H9 (cell line): ENCODE measurements around the gene TMEM63A. TPM values are rescaled to one million over a fixed set of nuclear protein-coding genes. Genes with fewer than 3 reads are reported as not detected.

Experiments
- DNase-seq: peaks from one replicate; pipeline ENCODE4 v3.0.0-alpha.2; 2017
- H2AFZ ChIP-seq: one replicate; pipeline ENCODE4 v1.6.1; 2013; ENCODE audit warnings: mild to moderate bottlenecking, low read length, control low read depth, moderate library complexity
- H2AK5ac ChIP-seq: 2 replicates; pipeline ENCODE4 v1.6.1; 2013; ENCODE audit warnings: low read length, control low read depth, mixed read lengths; ENCODE audit not compliant: insufficient read length
- H2BK120ac ChIP-seq: one replicate; pipeline ENCODE4 v1.6.1; 2013; ENCODE audit warnings: low read depth, mild to moderate bottlenecking, low read length, control low read depth, inconsistent platforms; ENCODE audit not compliant: poor library complexity, severe bottlenecking
- H2BK12ac ChIP-seq: 2 replicates; pipeline ENCODE4 v1.6.1; 2013; ENCODE audit warnings: low read length, control low read depth, mixed read lengths, low read depth; ENCODE audit not compliant: insufficient read length
- H2BK15ac ChIP-seq: 2 replicates; pipeline ENCODE4 v1.6.1; 2013; ENCODE audit warnings: low read depth, low read length, control low read depth
- H2BK20ac ChIP-seq: one replicate; pipeline ENCODE4 v1.6.1; 2013; ENCODE audit warnings: low read depth, mild to moderate bottlenecking, low read length, control low read depth, inconsistent platforms; ENCODE audit not compliant: poor library complexity, severe bottlenecking
- H2BK5ac ChIP-seq: 2 replicates; pipeline ENCODE4 v1.6.1; 2013; ENCODE audit warnings: low read length, control low read depth, mixed read lengths; ENCODE audit not compliant: insufficient read length
- H3K14ac ChIP-seq: 2 replicates; pipeline ENCODE4 v1.6.1; 2013; ENCODE audit warnings: low read length, control low read depth; ENCODE audit not compliant: insufficient read depth
- H3K18ac ChIP-seq: 2 replicates; pipeline ENCODE4 v1.6.1; 2013; ENCODE audit warnings: low read depth, mild to moderate bottlenecking, mixed read lengths, low read length, control low read depth; ENCODE audit not compliant: insufficient read length
- H3K23ac ChIP-seq: 2 replicates; pipeline ENCODE4 v1.6.1; 2013; ENCODE audit warnings: low read length, control low read depth, mixed read lengths, low read depth; ENCODE audit not compliant: insufficient read length
- H3K23me2 ChIP-seq: 2 replicates; pipeline ENCODE4 v1.6.1; 2013; ENCODE audit warnings: low read depth, mild to moderate bottlenecking, mixed read lengths, low read length, control low read depth; ENCODE audit not compliant: insufficient read length, poor library complexity, severe bottlenecking
- H3K27ac ChIP-seq: 2 replicates; pipeline ENCODE4 v1.5.1; 2013; ENCODE audit warnings: low read length, control low read depth, mixed read lengths, low read depth; ENCODE audit not compliant: insufficient read length
- H3K27me3 ChIP-seq: 2 replicates; pipeline ENCODE4 v1.6.1; 2013; ENCODE audit warnings: low read length, control low read depth, inconsistent platforms; ENCODE audit not compliant: insufficient read depth
- H3K4ac ChIP-seq: 2 replicates; pipeline ENCODE4 v1.6.1; 2013; ENCODE audit warnings: low read depth, mild to moderate bottlenecking, control low read depth, inconsistent platforms, low read length, moderate library complexity
- H3K4me1 ChIP-seq: 2 replicates; pipeline ENCODE4 v1.6.1; 2013; ENCODE audit warnings: low read length, control low read depth, inconsistent platforms; ENCODE audit not compliant: insufficient read depth
- H3K4me2 ChIP-seq: 2 replicates; pipeline ENCODE4 v1.6.1; 2013; ENCODE audit warnings: low read length, control low read depth, mixed read lengths; ENCODE audit not compliant: insufficient read length, insufficient read depth
- H3K56ac ChIP-seq: 2 replicates; pipeline ENCODE4 v1.6.1; 2013; ENCODE audit warnings: low read depth, mild to moderate bottlenecking, mixed read lengths, low read length, control low read depth; ENCODE audit not compliant: insufficient read length
- H3K79me1 ChIP-seq: 2 replicates; pipeline ENCODE4 v1.6.1; 2013; ENCODE audit warnings: low read depth, mild to moderate bottlenecking, moderate library complexity, low read length, control low read depth, inconsistent platforms; ENCODE audit not compliant: insufficient read depth, poor library complexity, severe bottlenecking
- H3K79me2 ChIP-seq: 2 replicates; pipeline ENCODE4 v1.6.1; 2013; ENCODE audit warnings: low read length, control low read depth, inconsistent platforms; ENCODE audit not compliant: insufficient read depth
- H3K9ac ChIP-seq: 2 replicates; pipeline ENCODE4 v1.6.1; 2013; ENCODE audit warnings: low read length, control low read depth, mixed read lengths; ENCODE audit not compliant: insufficient read length; ENCODE audit errors: extremely low read depth
- H3K9me3 ChIP-seq: one replicate; pipeline ENCODE4 v1.6.1; 2013; ENCODE audit warnings: low read depth, low read length, inconsistent platforms; ENCODE audit not compliant: control insufficient read depth
- H3T11ph ChIP-seq: one replicate; pipeline ENCODE4 v1.6.1; 2013; ENCODE audit warnings: mild to moderate bottlenecking, low read length, control low read depth, inconsistent platforms
- H4K20me1 ChIP-seq: one replicate; pipeline ENCODE4 v1.6.1; 2013; ENCODE audit not compliant: control insufficient read depth, insufficient read length, insufficient read depth
- H4K5ac ChIP-seq: 2 replicates; pipeline ENCODE4 v1.6.1; 2013; ENCODE audit warnings: low read depth, mild to moderate bottlenecking, mixed read lengths, low read length, control low read depth; ENCODE audit not compliant: insufficient read length
- H4K8ac ChIP-seq: replicated peaks from 2 replicates; pipeline ENCODE4 v1.6.1; 2013; ENCODE audit warnings: low read length, control low read depth, mixed read lengths, low read depth; ENCODE audit not compliant: insufficient read length
- H4K91ac ChIP-seq: 2 replicates; pipeline ENCODE4 v1.6.1; 2013; ENCODE audit warnings: low read depth, mild to moderate bottlenecking, moderate library complexity, mixed read lengths, low read length, control low read depth; ENCODE audit not compliant: insufficient read length
- H3K27ac Mint-ChIP-seq, 3 experiments: 2 replicates in 2 of 3; 3 replicates in 1 of 3; pipeline ENCODE4 v1.8.0; 2020 to 2021; ENCODE audit warnings: mixed read lengths in 3 of 3, mild to moderate bottlenecking in 1 of 3, moderate library complexity in 1 of 3
- H3K27me3 Mint-ChIP-seq: 2 replicates; pipeline ENCODE4 v1.8.0; 2021; ENCODE audit warnings: low read depth, mild to moderate bottlenecking, moderate library complexity, mixed read lengths
- H3K36me3 Mint-ChIP-seq, 3 experiments: 2 replicates in 2 of 3; 3 replicates in 1 of 3; pipeline ENCODE4 v1.8.0; 2020 to 2021; ENCODE audit warnings: low read depth in 3 of 3, mixed read lengths in 3 of 3; ENCODE audit not compliant: insufficient read depth in 1 of 3
- H3K4me1 Mint-ChIP-seq, 2 experiments: 2 replicates each; pipeline ENCODE4 v1.8.0; 2020; ENCODE audit warnings: mixed read lengths in 2 of 2
- H3K4me3 Mint-ChIP-seq, 2 experiments: 2 replicates in 1 of 2; 3 replicates in 1 of 2; pipeline ENCODE4 v1.8.0; 2020 to 2021; ENCODE audit warnings: mild to moderate bottlenecking in 2 of 2, mixed read lengths in 2 of 2, moderate library complexity in 1 of 2
- H3K9me3 Mint-ChIP-seq, 2 experiments: 2 replicates in 1 of 2; 3 replicates in 1 of 2; pipeline ENCODE4 v1.8.0; 2020; ENCODE audit warnings: mild to moderate bottlenecking in 2 of 2, mixed read lengths in 2 of 2, moderate library complexity in 1 of 2
- WGBS: extraction: QIAGEN DNeasy Blood & Tissue Kit; methylation state at CpG from one replicate; pipeline ENCODE4 v1.1.7; 2013; ENCODE audit warnings: missing lambda C conversion rate, low lambda C conversion rate, mixed read lengths; ENCODE audit not compliant: insufficient read length; ENCODE audit errors: extremely low coverage; 5-methylcytosine and 5-hydroxymethylcytosine counted together
- total RNA-seq: library from RNA; stranded (reverse); gene quantifications from 2 replicates; pipeline ENCODE4 v1.2.1, GENCODE V29; 2021
- TF ChIP-seq, protein P1 (sequence below): fragments of 200-600 bp; sonication (generic); conservative IDR thresholded peaks from 3 replicates; pipeline ENCODE4 v1.8.0; 2021; ENCODE audit warnings: antibody characterized with exemption, mild to moderate bottlenecking

TMEM63A gene
- total RNA-seq, 1 experiment from 2014 or later: 75.7 TPM

GRCh38 chr1:225917536-225917935, 35.4 kb upstream of the TMEM63A start:
- Mint-ChIP-seq H3K27ac (peak overlapping the region in 1 of 3 experiments; percentile 74; a peak in 2 of 7 replicates), H3K4me1 (peaks cover 2 to 5% of the 10 kb centered on the region in 2 experiments; a peak in 1 of 4 replicates), H3K4me3 (no peak overlapping the region), H3K36me3 (peaks cover 38 to 55% (median 51%) of the 10 kb centered on the region in 3 experiments; a peak in 6 of 7 replicates), H3K9me3 (no peaks in the 10 kb centered on the region), H3K27me3 (no peaks in the 10 kb centered on the region)
- Histone ChIP-seq H3K56ac (no peak overlapping the region), H4K20me1 (no peaks in the 10 kb centered on the region), H3K27me3 (no peaks in the 10 kb centered on the region), H2AFZ (no peak overlapping the region), H3K79me2 (no peaks in the 10 kb centered on the region), H4K91ac (no peak overlapping the region), H3K18ac (no peak overlapping the region), H3K4me2 (no peak overlapping the region), H2BK5ac (no peak overlapping the region), H3K27ac (no peak overlapping the region), H4K8ac (no peak overlapping the region), H4K5ac (no peak overlapping the region), H3K23ac (no peak overlapping the region), H3K79me1 (no peaks in the 10 kb centered on the region), H3T11ph (no peak overlapping the region), H2BK120ac (no peak overlapping the region), H3K9me3 (no peaks in the 10 kb centered on the region), H2BK15ac (no peak overlapping the region), H3K4me1 (no peaks in the 10 kb centered on the region), H2AK5ac (no peak overlapping the region), H2BK20ac (no peak overlapping the region), H2BK12ac (no peak overlapping the region), H3K9ac (no peak overlapping the region), H3K14ac (no peak overlapping the region), H3K23me2 (no peaks in the 10 kb centered on the region), H3K4ac (no peak overlapping the region)
- DNase-seq: no peak
- TF ChIP-seq, protein P1, sequence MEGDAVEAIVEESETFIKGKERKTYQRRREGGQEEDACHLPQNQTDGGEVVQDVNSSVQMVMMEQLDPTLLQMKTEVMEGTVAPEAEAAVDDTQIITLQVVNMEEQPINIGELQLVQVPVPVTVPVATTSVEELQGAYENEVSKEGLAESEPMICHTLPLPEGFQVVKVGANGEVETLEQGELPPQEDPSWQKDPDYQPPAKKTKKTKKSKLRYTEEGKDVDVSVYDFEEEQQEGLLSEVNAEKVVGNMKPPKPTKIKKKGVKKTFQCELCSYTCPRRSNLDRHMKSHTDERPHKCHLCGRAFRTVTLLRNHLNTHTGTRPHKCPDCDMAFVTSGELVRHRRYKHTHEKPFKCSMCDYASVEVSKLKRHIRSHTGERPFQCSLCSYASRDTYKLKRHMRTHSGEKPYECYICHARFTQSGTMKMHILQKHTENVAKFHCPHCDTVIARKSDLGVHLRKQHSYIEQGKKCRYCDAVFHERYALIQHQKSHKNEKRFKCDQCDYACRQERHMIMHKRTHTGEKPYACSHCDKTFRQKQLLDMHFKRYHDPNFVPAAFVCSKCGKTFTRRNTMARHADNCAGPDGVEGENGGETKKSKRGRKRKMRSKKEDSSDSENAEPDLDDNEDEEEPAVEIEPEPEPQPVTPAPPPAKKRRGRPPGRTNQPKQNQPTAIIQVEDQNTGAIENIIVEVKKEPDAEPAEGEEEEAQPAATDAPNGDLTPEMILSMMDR: no peak
- no CpG with 5 or more reads among the region's 5 CpGs for WGBS
